Smooth muscle cell of the pulmonary artery (primary cell): ENCODE measurements around the gene OR14I1. TPM values are rescaled to one million over a fixed set of nuclear protein-coding genes. Genes with fewer than 3 reads are reported as not detected.

Experiments used
- total RNA-seq: library from RNA; depleted of rRNA; stranded (reverse); fragments of >200 nt; gene quantifications from 2 replicates; pipeline ENCODE4 v1.2.3, GENCODE V29; 2014

Gene OR14I1
- not detected in 2 replicates for total RNA-seq

GRCh38 chr1:248702714-248703113, at the start of gene OR14I1:
TSS of gene OR14I1 (minus strand) at chr1:248702766.

GRCh38 chr1:248655354-248655753, 47.2 kb downstream of the OR14I1 start, which contains the start of gene OR2T27:
TSS of gene OR2T27 (minus strand) at chr1:248655528. CDS start at chr1:248650884, 4,644 bp downstream.

Other genes starting within 250 kb of the OR14I1 start
- gene OR2T3, start 229.4 kb downstream of the OR14I1 start, total RNA-seq: not detected in 2 replicates
- not detected in 2 replicates for gene OR2T5, start 214.2 kb downstream of the OR14I1 start, total RNA-seq
- gene OR2G6, start 194.7 kb downstream of the OR14I1 start, total RNA-seq: not detected in 2 replicates
- not detected in 2 replicates for gene OR2T29, start 140.0 kb downstream of the OR14I1 start, total RNA-seq
- not detected in 2 replicates for gene OR2T34, start 128.0 kb downstream of the OR14I1 start, total RNA-seq
- not detected in 2 replicates for gene OR2T10, start 105.1 kb downstream of the OR14I1 start, total RNA-seq
- gene OR2T11, start 67.7 kb downstream of the OR14I1 start, total RNA-seq: not detected in 2 replicates
- gene OR2T35, start 57.5 kb downstream of the OR14I1 start, total RNA-seq: not detected in 2 replicates
- gene OR2T27, start 47.2 kb downstream of the OR14I1 start, total RNA-seq: not detected in 2 replicates
- gene LYPD8, start 53.0 kb upstream of the OR14I1 start, total RNA-seq: 0.10 TPM in 1 of 2 replicates, not detected in the other
- 38.1 and 40.5 TPM in 2 replicates for gene SH3BP5L, start 123.1 kb upstream of the OR14I1 start, total RNA-seq
- gene ZNF672, start 135.5 kb upstream of the OR14I1 start, total RNA-seq: 19.6 and 22.9 TPM in 2 replicates
- 12.3 and 28.2 TPM in 2 replicates for gene ZNF692, start 156.3 kb upstream of the OR14I1 start, total RNA-seq
- gene PGBD2, start 203.5 kb upstream of the OR14I1 start, total RNA-seq: 7.2 and 9.0 TPM in 2 replicates